ENCODE results near the gene TNFRSF12A. TPM values are rescaled to one million over a fixed set of nuclear protein-coding genes. Genes with fewer than 3 reads are reported as not detected.

TNFRSF12A gene
- total and polyA plus RNA-seq, 2 of the 4 experiments (the other 2 are of a cell fraction): 103 to 304 TPM

DNA sequence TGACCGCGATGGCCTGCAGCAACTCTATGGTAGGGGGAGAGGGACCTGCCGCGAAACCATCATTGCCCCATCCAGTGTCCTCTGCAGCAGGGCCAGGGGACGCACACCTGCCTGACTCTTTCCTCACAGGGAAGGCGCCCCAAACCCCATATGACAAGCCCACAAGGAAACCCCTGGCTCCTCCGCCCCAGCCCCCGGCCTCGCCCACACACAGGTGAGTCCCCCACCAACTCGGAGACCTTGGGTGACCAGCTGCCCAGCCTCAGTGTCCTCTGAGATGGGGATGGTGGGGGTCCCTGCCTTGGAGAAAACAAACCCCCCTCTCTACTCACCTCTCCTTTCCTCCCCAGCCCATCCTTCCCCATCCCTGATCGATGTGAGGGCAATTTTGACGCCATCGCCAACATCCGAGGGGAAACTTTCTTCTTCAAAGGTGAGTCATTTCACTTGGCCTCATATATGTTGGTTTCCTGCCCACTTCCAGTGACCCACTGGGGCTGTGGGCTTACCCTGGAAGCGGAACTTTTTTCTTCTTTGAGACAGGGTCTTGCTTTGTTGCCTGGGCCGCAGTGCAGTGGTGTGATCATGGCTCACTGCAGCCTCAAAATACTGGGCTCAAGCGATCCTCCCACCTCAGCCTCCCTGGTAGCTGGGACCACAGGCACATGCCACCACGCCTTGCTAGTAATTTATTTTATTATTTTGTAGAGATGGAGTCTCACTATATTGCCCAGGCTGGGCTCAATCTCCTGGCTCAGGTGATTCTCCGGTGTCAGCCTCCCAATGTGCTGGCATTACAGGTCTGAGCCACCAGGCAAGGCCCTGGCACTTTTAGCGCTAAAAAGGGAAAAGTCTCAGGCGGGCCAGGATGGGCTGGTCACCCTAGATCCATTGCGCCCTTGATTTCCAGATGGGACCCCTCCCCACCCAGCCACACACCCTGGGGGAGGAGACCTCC lies 37.3 kb downstream of the TNFRSF12A start:
- DNase-seq (no peak), ATAC-seq (ENCODE audit: low read depth) (no peak)
- H3K14ac ChIP-seq (replicated peaks; ENCODE audit: low read depth, low read length): no peak overlapping the region
- ChIA-PET POLR2A (ENCODE audit: unreplicated experiment) (no interaction called here), CTCF (interaction anchor here (1.0 to 2.2 kb wide), 2 partner anchors 17 to 72 kb away, joined by 4 to 9 read pairs; no protein-coding TSS in a partner anchor)
- intact Hi-C loops (cut with micrococcal nuclease) (loop anchor here (2.0 kb wide), 1 partner anchor 49 kb away; no protein-coding TSS in a partner anchor), in situ Hi-C loops (cut with MboI; ENCODE audit: low sequenced_read_pairs) (no loop called here), dilution Hi-C loops (cut with HindIII; ENCODE audit: low sequenced_read_pairs, unreplicated experiment) (no loop called here)
- H3K4me1 ChIP-seq (ENCODE audit: control insufficient read depth, insufficient read depth, low read length): peaks cover 5% of the 10 kb centered on the region
- no peak overlapping the region for H4K5ac ChIP-seq (ENCODE audit: low read depth, low read length)
- no peak overlapping the region for H2AK9ac ChIP-seq (replicated peaks; ENCODE audit: low read depth, low read length, poor library complexity)
- H3K9me1 ChIP-seq (ENCODE audit: insufficient read depth, low read length): peaks cover 10% of the 10 kb centered on the region
- H4K20me1 ChIP-seq (ENCODE audit: insufficient read depth, low read length): no peaks in the 10 kb centered on the region; the same call in 1 of the 2 replicates
- no peak overlapping the region for H2AK5ac ChIP-seq (ENCODE audit: low read depth, low read length)
- H2BK20ac ChIP-seq (ENCODE audit: low read depth, low read length): no peak overlapping the region
- TF ChIP-seq RFX5 (IDR thresholded peaks at IDR 0.05; ENCODE audit: low read depth, low read length) (no peak), NFE2L2 (IDR thresholded peaks at IDR 0.05; ENCODE audit: low read depth, low read length) (no peak), POLR2A (IDR thresholded peaks at IDR 0.05; ENCODE audit: low read depth, low read length) (no peak), ELK1 (IDR thresholded peaks at IDR 0.05; ENCODE audit: borderline replicate concordance, low read depth, low read length) (no peak)
- TF ChIP-seq, protein P1, sequence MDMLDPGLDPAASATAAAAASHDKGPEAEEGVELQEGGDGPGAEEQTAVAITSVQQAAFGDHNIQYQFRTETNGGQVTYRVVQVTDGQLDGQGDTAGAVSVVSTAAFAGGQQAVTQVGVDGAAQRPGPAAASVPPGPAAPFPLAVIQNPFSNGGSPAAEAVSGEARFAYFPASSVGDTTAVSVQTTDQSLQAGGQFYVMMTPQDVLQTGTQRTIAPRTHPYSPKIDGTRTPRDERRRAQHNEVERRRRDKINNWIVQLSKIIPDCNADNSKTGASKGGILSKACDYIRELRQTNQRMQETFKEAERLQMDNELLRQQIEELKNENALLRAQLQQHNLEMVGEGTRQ (IDR thresholded peaks at IDR 0.05; ENCODE audit: low read depth, low read length): no peak
- H3K79me1 ChIP-seq (ENCODE audit: low read depth in 1 of 2, low read length in 2 of 2): peaks cover 0 to 16% of the 10 kb centered on the region in 2 experiments; a peak in 1 of 4 replicates
- no peaks in the 10 kb centered on the region for H3K36me3 ChIP-seq (ENCODE audit: control insufficient read depth, insufficient read depth, low read length)
- H3K4ac ChIP-seq (ENCODE audit: low read depth, low read length): no peak overlapping the region
- H3K23ac ChIP-seq (ENCODE audit: low read depth, low read length): no peak overlapping the region
- no peak overlapping the region for H3K4me3 ChIP-seq (ENCODE audit: insufficient read depth, low read depth, low read length)
- H3K4me2 ChIP-seq (ENCODE audit: low read depth, low read length): no peak overlapping the region
- no peaks in the 10 kb centered on the region for H3K9me3 ChIP-seq (ENCODE audit: control insufficient read depth, insufficient read depth, low read length)
- H2BK120ac ChIP-seq (ENCODE audit: low read depth, low read length): no peak overlapping the region
- H2BK5ac ChIP-seq (ENCODE audit: low read depth, low read length, poor library complexity, severe bottlenecking): no peak overlapping the region
- no peak overlapping the region for H4K8ac ChIP-seq (ENCODE audit: low read depth in 2 of 2, low read length in 2 of 2)
- 82% methylated on average over 2 of the region's 22 CpGs; no CpG with 5 or more reads in 1 of the 2 experiments for WGBS, 2 experiments (ENCODE audit: extremely low coverage in 2 of 2, insufficient read length in 1 of 2)
- no peak overlapping the region for H2BK15ac ChIP-seq (ENCODE audit: low read depth, low read length)
- H4K91ac ChIP-seq (ENCODE audit: insufficient read depth, low read depth, low read length): no peak overlapping the region
- H3K27me3 ChIP-seq (ENCODE audit: control insufficient read depth, insufficient read depth, low read length): no peaks in the 10 kb centered on the region
- H2AFZ ChIP-seq (replicated peaks; ENCODE audit: low read length, poor library complexity): no peak overlapping the region
- no TSS peak for BruUV-seq (replicated peaks)
- H3K27ac ChIP-seq (ENCODE audit: insufficient read depth, low read length): no peak overlapping the region
- H3K56ac ChIP-seq (ENCODE audit: extremely low read depth, insufficient read depth, low read length): no peak overlapping the region
- H3K18ac ChIP-seq (ENCODE audit: low read depth, low read length): no peak overlapping the region
- no peak overlapping the region for H3K9ac ChIP-seq (ENCODE audit: low read depth, low read length)

All from IMR-90 (cell line).